HEK293 (cell line): ENCODE measurements around the gene PDE4A.
"Not testable (repeated sequence)": the region's sequence is repeated elsewhere in the genome, so short reads cannot be mapped to it uniquely, and the experiment has no call there.

Experiments
- CTCF ChIA-PET: fragments of 350-600 bp; formaldehyde crosslinking; extraction: SDS; loops from one replicate; lab custom pipeline; 2021; ENCODE audit warnings: antibody characterized with exemption; lab: Yijun Ruan, JAX
- POLR2A ChIA-PET: fragments of 300-600 bp; formaldehyde crosslinking; extraction: SDS; loops from one replicate; lab custom pipeline; 2020; ENCODE audit warnings: antibody characterized with exemption, inconsistent platforms; lab: Yijun Ruan, JAX
- H3K27ac ChIP-seq: fragments of 200-500 bp; sonication (Bioruptor generic); 2 replicates; pipeline ENCODE4 v1.5.1; 2014; ENCODE audit warnings: low read depth, low read length, control low read depth, inconsistent platforms; ENCODE audit errors: extremely low read depth
- H3K36me3 ChIP-seq, 2 experiments: fragments of 200-500 bp in 1 of 2; sonication (Bioruptor generic) in 1 of 2; 1 replicate in 1 of 2; 2 replicates in 1 of 2; pipeline ENCODE4 v1.5.1; 2014 to 2017; ENCODE audit warnings: inconsistent platforms in 2 of 2, low read length in 2 of 2; ENCODE audit not compliant: control insufficient read depth in 2 of 2, insufficient read depth in 1 of 2
- H3K4me1 ChIP-seq: fragments of 200-500 bp; sonication (Bioruptor generic); 2 replicates; pipeline ENCODE4 v1.5.1; 2014; ENCODE audit warnings: mild to moderate bottlenecking, low read length, inconsistent platforms; ENCODE audit not compliant: control insufficient read depth, insufficient read depth
- H3K4me3 ChIP-seq: 2 replicates; pipeline ENCODE4 v1.5.1; 2011; ENCODE audit warnings: low read depth, mild to moderate bottlenecking, control low read depth, low read length, moderate library complexity
- H3K9me3 ChIP-seq: fragments of 200-500 bp; sonication (Bioruptor generic); 2 replicates; pipeline ENCODE4 v1.5.1; 2014; ENCODE audit warnings: low read depth, low read length, inconsistent platforms; ENCODE audit not compliant: control insufficient read depth, insufficient read depth
- IKZF3 ChIP-seq: fragments of 450-650 bp; IDR thresholded peaks from 2 replicates; pipeline ENCODE4 v1.5.0; 2018; ENCODE audit warnings: missing biosample characterization, mild to moderate bottlenecking, missing genetic modification characterization, moderate library complexity
- OVOL3 ChIP-seq: fragments of 450-650 bp; formaldehyde crosslinking; IDR thresholded peaks from 2 replicates; pipeline ENCODE4 v1.5.1; 2016; ENCODE audit warnings: missing biosample characterization, missing genetic modification characterization
- TRIM28 ChIP-seq: IDR thresholded peaks from 2 replicates; pipeline ENCODE4 v1.6.1; 2011; ENCODE audit warnings: low read length, control low read depth, borderline replicate concordance
- ZBTB8A ChIP-seq: fragments of 450-650 bp; formaldehyde crosslinking; IDR thresholded peaks from 2 replicates; pipeline ENCODE4 v1.5.1; 2016; ENCODE audit warnings: missing biosample characterization, missing genetic modification characterization
- ZFP69B ChIP-seq: fragments of 450-650 bp; formaldehyde crosslinking; IDR thresholded peaks from 2 replicates; pipeline ENCODE4 v1.5.1; 2016; ENCODE audit warnings: missing biosample characterization, missing genetic modification characterization
- ZNF133 ChIP-seq: fragments of 450-650 bp; formaldehyde crosslinking; IDR thresholded peaks from 2 replicates; pipeline ENCODE4 v1.5.1; 2016; ENCODE audit warnings: missing biosample characterization, missing genetic modification characterization
- ZNF140 ChIP-seq: fragments of 450-650 bp; formaldehyde crosslinking; IDR thresholded peaks from 2 replicates; pipeline ENCODE4 v1.5.1; 2016; ENCODE audit warnings: missing biosample characterization, missing genetic modification characterization
- ZNF155 ChIP-seq: fragments of 450-650 bp; formaldehyde crosslinking; IDR thresholded peaks from 2 replicates; pipeline ENCODE4 v1.5.1; 2016; ENCODE audit warnings: missing biosample characterization, missing genetic modification characterization
- ZNF26 ChIP-seq: fragments of 450-650 bp; formaldehyde crosslinking; IDR thresholded peaks from 2 replicates; pipeline ENCODE4 v1.5.1; 2016; ENCODE audit warnings: missing biosample characterization, missing genetic modification characterization
- ZNF362 ChIP-seq: fragments of 450-650 bp; formaldehyde crosslinking; IDR thresholded peaks from 2 replicates; pipeline ENCODE4 v1.5.1; 2016; ENCODE audit warnings: missing biosample characterization, missing genetic modification characterization
- ZNF394 ChIP-seq: fragments of 450-650 bp; formaldehyde crosslinking; IDR thresholded peaks from 2 replicates; pipeline ENCODE4 v1.5.1; 2016; ENCODE audit warnings: missing biosample characterization, missing genetic modification characterization, mild to moderate bottlenecking, moderate library complexity, borderline replicate concordance
- ZNF624 ChIP-seq: fragments of 450-650 bp; formaldehyde crosslinking; IDR thresholded peaks from 2 replicates; pipeline ENCODE4 v1.5.1; 2017; ENCODE audit warnings: missing biosample characterization, missing genetic modification characterization
- ZNF639 ChIP-seq: fragments of 450-650 bp; formaldehyde crosslinking; IDR thresholded peaks from 2 replicates; pipeline ENCODE4 v1.5.1; 2016; ENCODE audit warnings: missing biosample characterization, missing genetic modification characterization
- ZNF747 ChIP-seq: fragments of 450-650 bp; formaldehyde crosslinking; IDR thresholded peaks from 2 replicates; pipeline ENCODE4 v1.5.1; 2016; ENCODE audit warnings: missing biosample characterization, missing genetic modification characterization
- ZSCAN5A ChIP-seq: fragments of 450-650 bp; formaldehyde crosslinking; IDR thresholded peaks from 2 replicates; pipeline ENCODE4 v1.5.1; 2016; ENCODE audit warnings: missing biosample characterization, missing genetic modification characterization

Gene PDE4A

GRCh38 chr19:10395917-10396316 lies 24.4 kb upstream of the PDE4A start:
- POLR2A ChIA-PET, result interaction anchor here (3.1 kb wide), 1 partner anchor 15 kb away, joined by 11 read pairs; the partner anchor contains the start of gene TYK2
- peaks cover 15 to 83% of the 10 kb centered on the region in 2 experiments; a peak in 2 of 3 replicates for H3K36me3 ChIP-seq

GRCh38 chr19:10398819-10399218 lies 21.5 kb upstream of the PDE4A start:
- Histone ChIP-seq H3K4me1 (peaks cover 8% of the 10 kb centered on the region), H3K4me3 (no peak overlapping the region), H3K9me3 (no peaks in the 10 kb centered on the region), H3K27ac (no peak overlapping the region), H3K36me3 (peaks cover 3 to 65% of the 10 kb centered on the region in 2 experiments; a peak in 2 of 3 replicates)
- CTCF ChIA-PET, result interaction anchor here (0.7 to 10.5 kb wide), 4 partner anchors 17 to 137 kb away, joined by 3 to 193 read pairs (median 4); partner anchors contain the start of gene PDE4A
- POLR2A ChIA-PET, result interaction anchor here (0.6 kb wide), 1 partner anchor 194 kb away, joined by 3 read pairs; no protein-coding TSS in a partner anchor
- no peak for TF ChIP-seq IKZF3 (tag by site-specific recombination)

More at GRCh38 chr19:10395917-10396316, 24.4 kb upstream of the PDE4A start:
- Histone ChIP-seq H3K27ac (no peak overlapping the region), H3K4me3 (no peak overlapping the region), H3K9me3 (no peaks in the 10 kb centered on the region)
- TF ChIP-seq ZNF639 (no peak), ZFP69B (tag by site-specific recombination) (no peak), ZNF155 (tag by site-specific recombination) (no peak), ZNF140 (tag by site-specific recombination) (no peak), ZNF133 (tag by site-specific recombination) (no peak), TRIM28 (no peak), ZBTB8A (tag by site-specific recombination) (no peak), ZNF26 (no peak), ZNF747 (tag by site-specific recombination) (no peak), OVOL3 (no peak), ZNF394 (tag by site-specific recombination) (no peak), ZSCAN5A (tag by site-specific recombination) (no peak), ZNF624 (tag by site-specific recombination) (no peak)
- TF ChIP-seq, all 188 proteins: peak for 0
- CTCF ChIA-PET, result interaction anchor here (1.1 to 2.7 kb wide), 2 partner anchors 125 to 137 kb away, joined by 4 to 6 read pairs; partner anchors contain the start of gene ICAM1
- H3K4me1 ChIP-seq, result no peaks in the 10 kb centered on the region

- TF ChIP-seq ZNF362 (tag by site-specific recombination), result peak; percentile 70; the same call in 1 of the 2 replicates
- H3K4me1 ChIP-seq, H3K9me3 ChIP-seq, H3K27ac ChIP-seq, H3K4me3 ChIP-seq: not testable (repeated sequence)
- CTCF ChIA-PET, result interaction anchor here (0.7 to 10.5 kb wide), 3 partner anchors 17 to 138 kb away, joined by 3 to 193 read pairs (median 4); partner anchors contain the start of gene PDE4A
- peaks cover 3 to 61% of the 10 kb centered on the region in 2 experiments; a peak in 2 of 3 replicates for H3K36me3 ChIP-seq
- POLR2A ChIA-PET, result interaction anchor here (0.6 to 1.6 kb wide), 3 partner anchors 65 to 580 kb away, joined by 3 read pairs; no protein-coding TSS in a partner anchor
Observed at GRCh38 chr19:10399340-10399739, 21.0 kb upstream of the PDE4A start.
